ENCODE results near the gene PFDN4. TPM values are rescaled to one million over a fixed set of nuclear protein-coding genes. Genes with fewer than 3 reads are reported as not detected.

PFDN4 gene
- total RNA-seq, 1 experiment from 2014 or later, result 90.1 TPM

GRCh38 chr20:54251096-54251495 lies 43.2 kb downstream of the PFDN4 start:
- Mint-ChIP-seq H3K27ac (no peak overlapping the region), H3K4me3 (no peak overlapping the region), H3K27me3 (ENCODE audit: low read depth) (no peaks in the 10 kb centered on the region), H3K4me1 (peaks cover 2% of the 10 kb centered on the region; the same call in 1 of the 2 replicates), H3K9me3 (peaks cover 34% of the 10 kb centered on the region), H3K36me3 (peaks cover 16% of the 10 kb centered on the region)
- ChIA-PET POLR2A (no interaction called here), CTCF (no interaction called here)
- DNase-seq (ENCODE audit: low spot score) (no peak), ATAC-seq (no peak)
- TF ChIP-seq GABPB1 (CRISPR knock-in tag; IDR thresholded peaks at IDR 0.05) (no peak), CBFB (CRISPR knock-in tag; IDR thresholded peaks at IDR 0.05; ENCODE audit: low read depth) (no peak), KAT7 (CRISPR knock-in tag; IDR thresholded peaks at IDR 0.05; ENCODE audit: borderline replicate concordance) (no peak), ZNF281 (CRISPR knock-in tag; IDR thresholded peaks at IDR 0.05) (no peak), FOXP4 (CRISPR knock-in tag; IDR thresholded peaks at IDR 0.05) (no peak), HMGA2 (CRISPR knock-in tag; IDR thresholded peaks at IDR 0.05) (no peak), E2F1 (CRISPR knock-in tag; IDR thresholded peaks at IDR 0.05) (no peak), EMX1 (CRISPR knock-in tag; IDR thresholded peaks at IDR 0.05) (no peak), CTCF (IDR thresholded peaks at IDR 0.05) (no peak), ZSCAN18 (CRISPR knock-in tag; IDR thresholded peaks at IDR 0.05) (no peak), ESRRA (CRISPR knock-in tag; IDR thresholded peaks at IDR 0.05; ENCODE audit: borderline replicate concordance) (no peak), PRRX2 (CRISPR knock-in tag; IDR thresholded peaks at IDR 0.05) (no peak), PRDM15 (CRISPR knock-in tag; IDR thresholded peaks at IDR 0.05) (no peak), USF2 (CRISPR knock-in tag; IDR thresholded peaks at IDR 0.05) (no peak), SMAD4 (CRISPR knock-in tag; IDR thresholded peaks at IDR 0.05) (no peak), CREM (CRISPR knock-in tag; IDR thresholded peaks at IDR 0.05) (no peak)
- TF ChIP-seq, protein P1, sequence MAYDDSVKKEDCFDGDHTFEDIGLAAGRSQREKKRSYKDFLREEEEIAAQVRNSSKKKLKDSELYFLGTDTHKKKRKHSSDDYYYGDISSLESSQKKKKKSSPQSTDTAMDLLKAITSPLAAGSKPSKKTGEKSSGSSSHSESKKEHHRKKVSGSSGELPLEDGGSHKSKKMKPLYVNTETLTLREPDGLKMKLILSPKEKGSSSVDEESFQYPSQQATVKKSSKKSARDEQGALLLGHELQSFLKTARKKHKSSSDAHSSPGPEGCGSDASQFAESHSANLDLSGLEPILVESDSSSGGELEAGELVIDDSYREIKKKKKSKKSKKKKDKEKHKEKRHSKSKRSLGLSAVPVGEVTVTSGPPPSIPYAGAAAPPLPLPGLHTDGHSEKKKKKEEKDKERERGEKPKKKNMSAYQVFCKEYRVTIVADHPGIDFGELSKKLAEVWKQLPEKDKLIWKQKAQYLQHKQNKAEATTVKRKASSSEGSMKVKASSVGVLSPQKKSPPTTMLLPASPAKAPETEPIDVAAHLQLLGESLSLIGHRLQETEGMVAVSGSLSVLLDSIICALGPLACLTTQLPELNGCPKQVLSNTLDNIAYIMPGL (CRISPR knock-in tag; IDR thresholded peaks at IDR 0.05), result no peak
- TF ChIP-seq, protein P2, sequence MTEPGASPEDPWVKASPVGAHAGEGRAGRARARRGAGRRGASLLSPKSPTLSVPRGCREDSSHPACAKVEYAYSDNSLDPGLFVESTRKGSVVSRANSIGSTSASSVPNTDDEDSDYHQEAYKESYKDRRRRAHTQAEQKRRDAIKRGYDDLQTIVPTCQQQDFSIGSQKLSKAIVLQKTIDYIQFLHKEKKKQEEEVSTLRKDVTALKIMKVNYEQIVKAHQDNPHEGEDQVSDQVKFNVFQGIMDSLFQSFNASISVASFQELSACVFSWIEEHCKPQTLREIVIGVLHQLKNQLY (CRISPR knock-in tag; IDR thresholded peaks at IDR 0.05), result no peak
- TF ChIP-seq, protein P3, sequence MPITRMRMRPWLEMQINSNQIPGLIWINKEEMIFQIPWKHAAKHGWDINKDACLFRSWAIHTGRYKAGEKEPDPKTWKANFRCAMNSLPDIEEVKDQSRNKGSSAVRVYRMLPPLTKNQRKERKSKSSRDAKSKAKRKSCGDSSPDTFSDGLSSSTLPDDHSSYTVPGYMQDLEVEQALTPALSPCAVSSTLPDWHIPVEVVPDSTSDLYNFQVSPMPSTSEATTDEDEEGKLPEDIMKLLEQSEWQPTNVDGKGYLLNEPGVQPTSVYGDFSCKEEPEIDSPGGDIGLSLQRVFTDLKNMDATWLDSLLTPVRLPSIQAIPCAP (CRISPR knock-in tag; IDR thresholded peaks at IDR 0.05), result no peak

Data from WTC11 (cell line).